Gastrocnemius medialis (tissue), 4 donors: ENCODE results near the gene GREB1.

Experiments used
- POLR2A ChIP-seq, 2 donors: fragments of 450-650 bp; IDR thresholded peaks; one replicate each; pipeline ENCODE4 v1.6.1; 2017; ENCODE audit warnings: antibody characterized with exemption in 2 of 2, mild to moderate bottlenecking in 2 of 2, moderate library complexity in 2 of 2
- TF ChIP-seq, protein P1 (sequence below), 5 experiments: fragments of 450-650 bp in 3 of 5; fragments of 200-600 bp in 2 of 5; sonication (generic) in 2 of 5; IDR thresholded peaks in 4 of 5; conservative IDR thresholded peaks in 1 of 5; 1 replicate in 4 of 5; 2 replicates in 1 of 5; pipeline ENCODE4 v1.5.1; 2016 to 2019; ENCODE audit warnings: antibody characterized with exemption in 5 of 5, mild to moderate bottlenecking in 3 of 5, moderate library complexity in 3 of 5

DNA sequence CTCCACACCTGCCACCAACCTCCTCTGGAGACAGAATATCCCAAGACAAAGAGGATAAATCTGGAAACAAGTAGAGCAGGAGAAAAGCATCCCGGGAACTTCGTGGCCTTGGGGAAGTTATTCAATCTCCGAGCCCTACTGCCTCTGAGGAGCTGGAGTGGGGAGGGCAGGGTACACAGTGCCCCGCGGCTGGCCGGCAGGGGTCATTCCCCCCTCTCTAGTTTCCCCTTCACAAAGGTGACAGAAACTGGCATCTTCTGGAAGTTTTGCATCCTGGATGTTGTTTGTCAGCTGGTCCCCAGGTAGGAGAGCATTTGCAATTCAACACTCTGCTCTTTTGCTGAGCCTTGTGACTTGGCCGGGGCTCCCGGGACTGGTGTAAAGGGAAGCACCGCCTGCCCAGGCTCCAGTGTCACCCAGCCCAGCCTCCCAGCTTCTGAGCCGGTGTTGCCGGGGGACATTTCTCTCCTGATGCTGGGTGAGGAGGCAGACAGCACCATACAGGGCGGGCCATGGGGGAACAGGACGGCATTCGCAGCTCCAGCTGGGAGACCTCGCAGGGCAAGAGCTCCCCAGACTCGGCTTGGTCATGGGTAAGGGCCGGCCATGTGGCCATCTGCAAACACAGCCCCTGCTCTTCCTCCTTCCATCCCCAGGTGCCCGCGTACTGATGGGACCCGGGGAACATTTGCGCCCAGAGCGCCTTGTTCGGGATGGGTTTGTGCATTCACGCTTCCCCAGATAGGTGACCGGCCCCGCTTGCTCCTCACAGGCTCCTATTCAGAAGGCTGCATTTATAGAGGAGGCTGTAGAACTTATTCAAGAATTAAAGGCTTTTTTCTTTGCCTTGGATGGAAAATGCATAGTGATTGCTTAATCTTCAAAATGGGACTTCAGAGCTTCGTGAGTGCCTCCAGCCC lies 143.6 kb downstream of the GREB1 start:
- peak; percentile 82 to 89 for TF ChIP-seq POLR2A (IDR thresholded peaks at IDR 0.05)
- TF ChIP-seq, protein P1, sequence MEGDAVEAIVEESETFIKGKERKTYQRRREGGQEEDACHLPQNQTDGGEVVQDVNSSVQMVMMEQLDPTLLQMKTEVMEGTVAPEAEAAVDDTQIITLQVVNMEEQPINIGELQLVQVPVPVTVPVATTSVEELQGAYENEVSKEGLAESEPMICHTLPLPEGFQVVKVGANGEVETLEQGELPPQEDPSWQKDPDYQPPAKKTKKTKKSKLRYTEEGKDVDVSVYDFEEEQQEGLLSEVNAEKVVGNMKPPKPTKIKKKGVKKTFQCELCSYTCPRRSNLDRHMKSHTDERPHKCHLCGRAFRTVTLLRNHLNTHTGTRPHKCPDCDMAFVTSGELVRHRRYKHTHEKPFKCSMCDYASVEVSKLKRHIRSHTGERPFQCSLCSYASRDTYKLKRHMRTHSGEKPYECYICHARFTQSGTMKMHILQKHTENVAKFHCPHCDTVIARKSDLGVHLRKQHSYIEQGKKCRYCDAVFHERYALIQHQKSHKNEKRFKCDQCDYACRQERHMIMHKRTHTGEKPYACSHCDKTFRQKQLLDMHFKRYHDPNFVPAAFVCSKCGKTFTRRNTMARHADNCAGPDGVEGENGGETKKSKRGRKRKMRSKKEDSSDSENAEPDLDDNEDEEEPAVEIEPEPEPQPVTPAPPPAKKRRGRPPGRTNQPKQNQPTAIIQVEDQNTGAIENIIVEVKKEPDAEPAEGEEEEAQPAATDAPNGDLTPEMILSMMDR (IDR thresholded peaks at IDR 0.05 in 4 of 5, conservative IDR thresholded peaks at IDR 0.05 in 1 of 5), result no peak
